Pancreas (tissue), 10 donors: ENCODE measurements around the gene RAD51B. TPM values are rescaled to one million over a fixed set of nuclear protein-coding genes. Genes with fewer than 3 reads are reported as not detected.

ENCODE experiments used
- ATAC-seq, 4 donors: fragments of 200-7000 bp; cut with Tn5 transposase; one replicate each; pipeline versions ENCODE4 v1.8.0 to v1.9.1; 2020; ENCODE audit warnings: mild to moderate bottlenecking in 4 of 4, moderate library complexity in 4 of 4
- DNase-seq, 6 donors: peaks; one replicate each; pipeline ENCODE4 v3.0.0-alpha.2; 2020
- FAIRE-seq: peaks from 2 replicates; lab custom pipeline; 2012; peaks lifted over from hg19 to GRCh38; lab: Jason Lieb, UNC
- H3K27ac ChIP-seq, 4 donors: fragments of 200-600 bp; sonication (generic); 1 replicate in 3 of 4; 2 replicates in 1 of 4; pipeline versions ENCODE4 v1.5.0 to v1.8.0; 2020
- H3K27me3 ChIP-seq, 4 donors: fragments of 200-600 bp; one replicate each; pipeline ENCODE4 v1.8.0; 2021
- H3K36me3 ChIP-seq, 3 donors: fragments of 200-600 bp; sonication (generic) in 1 of 3; one replicate each; pipeline versions ENCODE4 v1.5.0 to v1.8.0; 2020 to 2021
- H3K4me1 ChIP-seq, 3 donors: fragments of 200-600 bp; one replicate each; pipeline ENCODE4 v1.8.0; 2021
- H3K4me3 ChIP-seq, 4 donors: fragments of 200-600 bp; sonication (generic) in 2 of 4; one replicate each; pipeline versions ENCODE4 v1.5.0 to v1.8.0; 2020 to 2021
- H3K9me3 ChIP-seq, 4 donors: fragments of 200-600 bp; one replicate each; pipeline ENCODE4 v1.8.0; 2021
- WGBS, 2 donors: extraction: QIAGEN DNeasy Blood & Tissue Kit; methylation state at CpG; one replicate each; pipeline ENCODE4 v1.1.7; 2013; 5-methylcytosine and 5-hydroxymethylcytosine counted together
- intact Hi-C, 3 donors: fragments of 100-400 bp; cut with DNase I; formaldehyde crosslinking; loops; one replicate each; pipeline versions ENCODE4 v1.11.1 to v1.14.2; 2022
- polyA plus RNA-seq, 2 donors: library from polyadenylated mRNA; stranded (reverse); fragments of 200-250 nt; gene quantifications; one replicate each; pipeline ENCODE4 v1.2.3, GENCODE V29; 2013
- total RNA-seq, 6 donors: library from RNA; stranded (reverse); fragmentation: NEBNext Ultra II Directional in 4 of 6; extraction: Animal tissue kit (Norgen Biotek cat#: 25700) in 4 of 6; gene quantifications; one replicate each; pipeline versions ENCODE4 v1.2.1 to v1.2.4, GENCODE V29; 2021 to 2023
- TF ChIP-seq, protein P1 (sequence below), 4 donors: fragments of 200-600 bp; sonication (generic) in 3 of 4; IDR thresholded peaks; one replicate each; pipeline versions ENCODE4 v1.5.0 to v1.8.0; 2021; ENCODE audit warnings: antibody characterized with exemption in 4 of 4
- donor health status: healthy with polysubstance abuse.
- donor health status: DM: no; HTN: no; CAD: no; lungs with moderate emphysema.
- donor health status: DM: no; HTN: no; CAD: no.
- donor health status: control.
- donor health status: control.
- donor health status: Bipolar disorder and iron deficiency.
- donor health status: DM: yes; HTN: yes; CAD: no.
- donor health status: DM: no; HTN: no; CAD: no.
- donor health status: DM: no; HTN: no; CAD: no.
- donor health status: DM: yes; HTN: yes; CAD: no.

Gene RAD51B
- total and polyA plus RNA-seq, 8 donors = 1.1 to 17.3 (median 5.8) TPM

DNA sequence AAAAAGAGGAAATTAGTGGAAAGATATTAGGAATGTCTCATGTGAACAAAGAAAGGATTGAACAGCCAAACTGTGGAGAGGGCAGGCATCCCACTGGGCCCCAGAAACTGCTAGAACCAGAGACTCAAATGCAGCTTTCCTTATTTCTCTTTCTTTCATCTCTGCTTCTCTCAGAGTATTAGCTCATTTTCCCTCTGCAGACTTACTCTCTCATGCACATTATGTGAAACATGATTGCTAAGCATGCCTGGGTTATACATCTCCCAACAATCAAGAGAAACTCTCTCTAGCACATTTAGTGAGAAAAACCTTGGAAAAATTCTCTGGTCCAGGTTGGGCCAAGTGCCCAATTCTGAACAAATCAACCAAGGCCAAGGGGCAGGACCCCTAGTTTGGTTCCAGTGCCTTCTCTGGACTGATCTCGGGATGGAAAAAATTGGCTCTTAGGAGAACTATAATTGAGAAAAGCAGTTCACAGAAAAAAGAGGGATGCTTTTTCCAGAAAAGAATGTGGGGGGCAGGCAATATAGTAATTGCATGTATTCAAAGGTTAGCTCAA is 313.1 kb downstream of the RAD51B start:
- 67 to 79% methylated on average over 1 of the region's 1 CpG for WGBS, 2 donors
- Histone ChIP-seq H3K4me1 (peaks cover 0 to 4% (median 0%) of the 10 kb centered on the region in 3 donors), H3K27me3 (no peaks in the 10 kb centered on the region), H3K4me3 (no peak overlapping the region), H3K36me3 (no peaks in the 10 kb centered on the region), H3K27ac (no peak overlapping the region), H3K9me3 (no peaks in the 10 kb centered on the region)
- TF ChIP-seq, protein P1, sequence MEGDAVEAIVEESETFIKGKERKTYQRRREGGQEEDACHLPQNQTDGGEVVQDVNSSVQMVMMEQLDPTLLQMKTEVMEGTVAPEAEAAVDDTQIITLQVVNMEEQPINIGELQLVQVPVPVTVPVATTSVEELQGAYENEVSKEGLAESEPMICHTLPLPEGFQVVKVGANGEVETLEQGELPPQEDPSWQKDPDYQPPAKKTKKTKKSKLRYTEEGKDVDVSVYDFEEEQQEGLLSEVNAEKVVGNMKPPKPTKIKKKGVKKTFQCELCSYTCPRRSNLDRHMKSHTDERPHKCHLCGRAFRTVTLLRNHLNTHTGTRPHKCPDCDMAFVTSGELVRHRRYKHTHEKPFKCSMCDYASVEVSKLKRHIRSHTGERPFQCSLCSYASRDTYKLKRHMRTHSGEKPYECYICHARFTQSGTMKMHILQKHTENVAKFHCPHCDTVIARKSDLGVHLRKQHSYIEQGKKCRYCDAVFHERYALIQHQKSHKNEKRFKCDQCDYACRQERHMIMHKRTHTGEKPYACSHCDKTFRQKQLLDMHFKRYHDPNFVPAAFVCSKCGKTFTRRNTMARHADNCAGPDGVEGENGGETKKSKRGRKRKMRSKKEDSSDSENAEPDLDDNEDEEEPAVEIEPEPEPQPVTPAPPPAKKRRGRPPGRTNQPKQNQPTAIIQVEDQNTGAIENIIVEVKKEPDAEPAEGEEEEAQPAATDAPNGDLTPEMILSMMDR (IDR thresholded peaks at IDR 0.05) = no peak
- intact Hi-C loops = no loop called here
- ATAC-seq (no peak), DNase-seq (no peak), FAIRE-seq (no peak)

GRCh38 chr14:68133856-68134255 is 314.3 kb downstream of the RAD51B start:
- no peaks in the 10 kb centered on the region for H3K9me3 ChIP-seq
- no peak overlapping the region for H3K4me3 ChIP-seq
- intact Hi-C loops = no loop called here
- H3K27ac ChIP-seq = no peak overlapping the region
- no peaks in the 10 kb centered on the region for H3K27me3 ChIP-seq
- peaks cover 0 to 9% (median 0%) of the 10 kb centered on the region in 3 donors for H3K4me1 ChIP-seq
- TF ChIP-seq, protein P1 (IDR thresholded peaks at IDR 0.05) = no peak
- no peaks in the 10 kb centered on the region for H3K36me3 ChIP-seq
- WGBS, 2 donors = 95 to 99% methylated on average over 4 of the region's 4 CpGs
- FAIRE-seq (no peak), DNase-seq (no peak), ATAC-seq (no peak)

DNA sequence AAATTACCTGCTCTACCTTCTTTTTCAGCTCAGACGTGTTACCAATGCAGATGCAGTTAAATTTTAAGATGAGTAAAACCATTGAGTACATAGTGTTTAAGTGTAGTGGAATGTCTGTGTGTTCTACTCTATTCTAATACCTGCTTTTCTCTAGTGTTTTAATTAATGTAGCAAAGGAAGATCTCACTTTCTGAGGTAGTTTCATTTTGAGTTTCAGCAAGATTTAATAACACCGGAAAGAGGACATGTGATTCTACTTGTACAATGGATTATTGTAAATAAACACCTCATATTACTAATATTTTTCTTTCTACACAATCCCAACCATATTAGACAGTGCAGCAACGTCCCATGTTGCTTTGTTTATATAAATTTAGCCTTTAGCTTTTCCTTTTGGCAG is 315.4 kb downstream of the RAD51B start:
- H3K4me1 ChIP-seq = peaks cover 11 to 21% (median 11%) of the 10 kb centered on the region in 3 donors
- DNase-seq (no peak), ATAC-seq (no peak), FAIRE-seq (no peak)
- TF ChIP-seq, protein P1 (IDR thresholded peaks at IDR 0.05) = no peak
- no peak overlapping the region for H3K27ac ChIP-seq
- intact Hi-C loops = no loop called here
- H3K9me3 ChIP-seq = no peaks in the 10 kb centered on the region
- no peaks in the 10 kb centered on the region for H3K36me3 ChIP-seq
- 88 to 90% methylated on average over 3 of the region's 3 CpGs for WGBS, 2 donors
- no peak overlapping the region for H3K4me3 ChIP-seq
- no peaks in the 10 kb centered on the region for H3K27me3 ChIP-seq

DNA sequence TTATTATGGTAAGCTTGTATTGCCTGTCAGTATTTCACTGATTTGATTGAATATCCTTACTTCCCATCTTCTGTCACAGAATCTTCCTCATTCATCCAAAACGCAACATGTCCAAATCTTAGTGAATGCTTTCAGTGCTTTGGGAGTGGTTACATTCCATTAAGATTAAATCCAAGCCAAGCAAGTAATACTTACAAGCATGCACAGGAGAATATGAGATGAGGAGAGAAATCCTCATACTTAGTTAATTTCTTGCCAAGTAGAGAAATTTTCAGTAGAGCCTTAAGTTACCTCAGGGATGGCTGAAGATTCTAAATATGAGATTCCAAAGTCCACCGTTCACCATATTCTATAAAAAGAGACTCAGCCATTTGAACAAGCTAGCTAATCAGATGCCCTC is 316.0 kb downstream of the RAD51B start:
- H3K27ac ChIP-seq = no peak overlapping the region
- intact Hi-C loops = no loop called here
- no peak for DNase-seq
- WGBS, 2 donors = 76 to 89% methylated on average over 2 of the region's 2 CpGs
- FAIRE-seq = no peak
- H3K4me3 ChIP-seq = no peak overlapping the region
- TF ChIP-seq, protein P1 (IDR thresholded peaks at IDR 0.05) = no peak
- H3K36me3 ChIP-seq = no peaks in the 10 kb centered on the region
- no peaks in the 10 kb centered on the region for H3K9me3 ChIP-seq
- H3K27me3 ChIP-seq = no peaks in the 10 kb centered on the region
- ATAC-seq = no peak
- H3K4me1 ChIP-seq = peaks cover 16 to 24% (median 16%) of the 10 kb centered on the region in 3 donors
